ENCODE measurements around the gene GRIN2A.

The GRIN2A gene

GRCh38 chr16:10182222-10183053 is at the start of gene GRIN2A:
GRIN2A (minus strand) TSS chr16:10182428; CDS start chr16:10180411, 2,017 bp downstream.
- in situ Hi-C loops (cut with MboI; ENCODE audit: low sequenced_read_pairs): no loop called here

- in situ Hi-C loops (cut with MboI; ENCODE audit: low sequenced_read_pairs): no loop called here
Observed at GRCh38 chr16:10231563-10231962, 49.3 kb upstream of the GRIN2A start.

- in situ Hi-C loops (cut with MboI; ENCODE audit: low sequenced_read_pairs): no loop called here
Observed at GRCh38 chr16:10228779-10229178, 46.6 kb upstream of the GRIN2A start.

GRCh38 chr16:10226987-10227306 is 44.7 kb upstream of the GRIN2A start:
- in situ Hi-C loops (cut with MboI; ENCODE audit: low sequenced_read_pairs): no loop called here

- in situ Hi-C loops (cut with MboI; ENCODE audit: low sequenced_read_pairs): no loop called here
Observed at GRCh38 chr16:10226141-10226986, 44.1 kb upstream of the GRIN2A start.

GRCh38 chr16:10225653-10226052 is 43.4 kb upstream of the GRIN2A start:
- in situ Hi-C loops (cut with MboI; ENCODE audit: low sequenced_read_pairs): no loop called here

GRCh38 chr16:10224850-10225249 is 42.6 kb upstream of the GRIN2A start:
- in situ Hi-C loops (cut with MboI; ENCODE audit: low sequenced_read_pairs): no loop called here

GRCh38 chr16:10220942-10221341 is 38.7 kb upstream of the GRIN2A start:
- in situ Hi-C loops (cut with MboI; ENCODE audit: low sequenced_read_pairs): no loop called here

GRCh38 chr16:10219742-10220141 is 37.5 kb upstream of the GRIN2A start:
- in situ Hi-C loops (cut with MboI; ENCODE audit: low sequenced_read_pairs): no loop called here

GRCh38 chr16:10218490-10219206 is 36.4 kb upstream of the GRIN2A start:
- in situ Hi-C loops (cut with MboI; ENCODE audit: low sequenced_read_pairs): no loop called here

GRCh38 chr16:10213748-10214147 is 31.5 kb upstream of the GRIN2A start:
- in situ Hi-C loops (cut with MboI; ENCODE audit: low sequenced_read_pairs): no loop called here

GRCh38 chr16:10210944-10211343 is 28.7 kb upstream of the GRIN2A start:
- in situ Hi-C loops (cut with MboI; ENCODE audit: low sequenced_read_pairs): no loop called here

GRCh38 chr16:10206865-10207264 is 24.6 kb upstream of the GRIN2A start:
- in situ Hi-C loops (cut with MboI; ENCODE audit: low sequenced_read_pairs): no loop called here

GRCh38 chr16:10206215-10206614 is 24.0 kb upstream of the GRIN2A start:
- in situ Hi-C loops (cut with MboI; ENCODE audit: low sequenced_read_pairs): no loop called here

GRCh38 chr16:10205688-10206087 is 23.5 kb upstream of the GRIN2A start:
- in situ Hi-C loops (cut with MboI; ENCODE audit: low sequenced_read_pairs): no loop called here

GRCh38 chr16:10202649-10203048 is 20.4 kb upstream of the GRIN2A start:
- in situ Hi-C loops (cut with MboI; ENCODE audit: low sequenced_read_pairs): no loop called here

- in situ Hi-C loops (cut with MboI; ENCODE audit: low sequenced_read_pairs): no loop called here
Observed at GRCh38 chr16:10200637-10201586, 18.7 kb upstream of the GRIN2A start.

- in situ Hi-C loops (cut with MboI; ENCODE audit: low sequenced_read_pairs): no loop called here
Observed at GRCh38 chr16:10196999-10197398, 14.8 kb upstream of the GRIN2A start.

- in situ Hi-C loops (cut with MboI; ENCODE audit: low sequenced_read_pairs): no loop called here
Observed at GRCh38 chr16:10191096-10191495, 8.9 kb upstream of the GRIN2A start.

GRCh38 chr16:10189861-10190390 is 7.7 kb upstream of the GRIN2A start:
- in situ Hi-C loops (cut with MboI; ENCODE audit: low sequenced_read_pairs): no loop called here

Data from HL-60/S4 treated with phorbol 12-myristate 13-acetate at 8.2 ng/mL for 4 days and 3 days (cell line).